Loucy (cell line): ENCODE results near the gene NFAT5.
"Not testable (repeated sequence)": the region's sequence is repeated elsewhere in the genome, so short reads cannot be mapped to it uniquely, and the experiment has no call there.

ENCODE experiments used
- H2AFZ ChIP-seq: fragments of 200-600 bp; sonication (generic); 2 replicates; pipeline ENCODE4 v1.6.0; 2016; ENCODE audit warnings: antibody characterized with exemption, mild to moderate bottlenecking, low read length, moderate library complexity
- H3F3A ChIP-seq: fragments of 200-600 bp; 2 replicates; pipeline ENCODE4 v1.6.0; 2016; ENCODE audit warnings: antibody characterized with exemption, low read depth, mild to moderate bottlenecking
- H3K27me3 ChIP-seq: fragments of 200-600 bp; sonication (generic); 2 replicates; pipeline ENCODE4 v1.6.1; 2014; ENCODE audit warnings: low read length, mild to moderate bottlenecking; ENCODE audit not compliant: insufficient read depth, poor library complexity, severe bottlenecking
- H3K36me3 ChIP-seq: fragments of 200-600 bp; sonication (generic); 2 replicates; pipeline ENCODE4 v1.6.1; 2016; ENCODE audit warnings: low read length; ENCODE audit not compliant: insufficient read depth
- H3K4me1 ChIP-seq: fragments of 200-600 bp; sonication (generic); 2 replicates; pipeline ENCODE4 v1.5.1; 2014; ENCODE audit warnings: low read length, mild to moderate bottlenecking; ENCODE audit not compliant: insufficient read depth, poor library complexity, severe bottlenecking
- H3K4me2 ChIP-seq: fragments of 200-600 bp; sonication (generic); 2 replicates; pipeline ENCODE4 v1.6.0; 2014; ENCODE audit warnings: antibody characterized with exemption, low read length, low read depth, mild to moderate bottlenecking; ENCODE audit not compliant: poor library complexity, severe bottlenecking
- H3K4me3 ChIP-seq: fragments of 200-600 bp; sonication (generic); 2 replicates; pipeline ENCODE4 v1.5.1; 2014; ENCODE audit warnings: low read length, mild to moderate bottlenecking, mixed read lengths; ENCODE audit not compliant: poor library complexity, severe bottlenecking
- H3K79me2 ChIP-seq: fragments of 200-600 bp; sonication (generic); 2 replicates; pipeline ENCODE4 v1.6.1; 2014; ENCODE audit warnings: low read length; ENCODE audit not compliant: insufficient read depth
- H3K9ac ChIP-seq: fragments of 200-600 bp; sonication (generic); 2 replicates; pipeline ENCODE4 v1.6.0; 2014; ENCODE audit warnings: mild to moderate bottlenecking, low read depth, low read length, moderate library complexity; ENCODE audit not compliant: poor library complexity, severe bottlenecking
- H3K9me2 ChIP-seq: fragments of 200-600 bp; sonication (generic); replicated peaks from 2 replicates; pipeline ENCODE4 v1.6.1; 2016; ENCODE audit warnings: low read depth, low read length, mixed read lengths
- H3K9me3 ChIP-seq: fragments of 200-600 bp; sonication (generic); 2 replicates; pipeline ENCODE4 v1.6.1; 2014; ENCODE audit warnings: mild to moderate bottlenecking, antibody characterized with exemption, low read length, low read depth; ENCODE audit not compliant: insufficient read depth
- H4K20me1 ChIP-seq: fragments of 200-600 bp; sonication (generic); 2 replicates; pipeline ENCODE4 v1.6.0; 2014; ENCODE audit warnings: antibody characterized with exemption, low read length, mild to moderate bottlenecking; ENCODE audit not compliant: insufficient read depth, poor library complexity, severe bottlenecking
- CTCF ChIP-seq: fragments of 200-600 bp; sonication (generic); conservative IDR thresholded peaks from 2 replicates; pipeline ENCODE4 v1.5.1; 2014; ENCODE audit warnings: mild to moderate bottlenecking, antibody characterized with exemption, low read length
- EZH2phosphoT487 ChIP-seq: fragments of 200-600 bp; IDR thresholded peaks from 2 replicates; pipeline ENCODE4 v1.6.1; 2018; ENCODE audit warnings: antibody characterized with exemption, mild to moderate bottlenecking, moderate library complexity, borderline replicate concordance

NFAT5 gene

GRCh38 chr16:69565671-69566239 is at the start of gene NFAT5:
Gene NFAT5 (plus strand): TSS chr16:69565966. CDS start chr16:69566302, 336 bp downstream.
- H3K4me1 ChIP-seq, result peaks cover 43% of the 10 kb centered on the region
- H3K4me2 ChIP-seq, result peak within 1 kb of the TSS; percentile 89
- H2AFZ ChIP-seq, result peak within 1 kb of the TSS; percentile 99
- no peaks in the 10 kb centered on the region for H3K36me3 ChIP-seq
- peak within 1 kb of the TSS; percentile 81 for H3K4me3 ChIP-seq
- TF ChIP-seq CTCF (no peak), EZH2phosphoT487 (no peak)
- peaks cover 57% of the 10 kb centered on the region for H3K79me2 ChIP-seq
- H3K9me3 ChIP-seq, result no peaks in the 10 kb centered on the region
- H4K20me1 ChIP-seq, result peaks cover 38% of the 10 kb centered on the region
- no peaks in the 10 kb centered on the region for H3K9me2 ChIP-seq
- H3K27me3 ChIP-seq, result no peaks in the 10 kb centered on the region
- no peaks in the 10 kb centered on the region for H3F3A ChIP-seq
- H3K9ac ChIP-seq, result peak within 1 kb of the TSS; percentile 90

- not testable (repeated sequence) for H3F3A ChIP-seq, H3K27me3 ChIP-seq, H3K79me2 ChIP-seq, H3K4me1 ChIP-seq, H3K36me3 ChIP-seq, H4K20me1 ChIP-seq, H2AFZ ChIP-seq, H3K4me2 ChIP-seq, H3K9ac ChIP-seq, H3K4me3 ChIP-seq, H3K9me3 ChIP-seq, H3K9me2 ChIP-seq
Observed at GRCh38 chr16:69517914-69518313, 47.9 kb upstream of the NFAT5 start.

- H2AFZ ChIP-seq, result no peak overlapping the region
- H3K4me3 ChIP-seq, result no peak overlapping the region
Observed at GRCh38 chr16:69520413-69520799, 45.4 kb upstream of the NFAT5 start.

More at GRCh38 chr16:69520413-69520799, 45.4 kb upstream of the NFAT5 start:
- no peaks in the 10 kb centered on the region for H3K9me3 ChIP-seq
- H3K36me3 ChIP-seq, result no peaks in the 10 kb centered on the region
- H3K4me1 ChIP-seq, result no peaks in the 10 kb centered on the region
- H3K79me2 ChIP-seq, result no peaks in the 10 kb centered on the region
- H4K20me1 ChIP-seq, result no peaks in the 10 kb centered on the region
- H3F3A ChIP-seq, result no peaks in the 10 kb centered on the region
- TF ChIP-seq EZH2phosphoT487 (no peak), CTCF (no peak)
- no peak overlapping the region for H3K9ac ChIP-seq
- no peak overlapping the region for H3K4me2 ChIP-seq
- no peaks in the 10 kb centered on the region for H3K9me2 ChIP-seq
- no peaks in the 10 kb centered on the region for H3K27me3 ChIP-seq
